NOMO-1 treated with dmso at 0.1 percent for 144 hours (cell line): ENCODE measurements around the gene APOA4.
"Not testable (repeated sequence)": the region's sequence is repeated elsewhere in the genome, so short reads cannot be mapped to it uniquely, and the experiment has no call there.

ENCODE experiments used
- DNase-seq: peaks from one replicate; lab custom pipeline; 2025; ENCODE audit not compliant: unreplicated experiment; lab: John Stamatoyannopoulos, UW

Gene APOA4

GRCh38 chr11:116849486-116849885 lies 26.4 kb upstream of the APOA4 start:
- DNase-seq = no peak

GRCh38 chr11:116849060-116849459 lies 26.0 kb upstream of the APOA4 start:
- DNase-seq = no peak

- DNase-seq = no peak
Observed at GRCh38 chr11:116847612-116848011, 24.5 kb upstream of the APOA4 start.

GRCh38 chr11:116844722-116845121 lies 21.6 kb upstream of the APOA4 start:
- no peak for DNase-seq

- no peak for DNase-seq
Observed at GRCh38 chr11:116843661-116844060, 20.6 kb upstream of the APOA4 start.

GRCh38 chr11:116842909-116843308 lies 19.8 kb upstream of the APOA4 start:
- no peak for DNase-seq

- no peak for DNase-seq
Observed at GRCh38 chr11:116842117-116842516, 19.0 kb upstream of the APOA4 start.

- no peak for DNase-seq
Observed at GRCh38 chr11:116840746-116841296, 17.7 kb upstream of the APOA4 start.

GRCh38 chr11:116840224-116840745 lies 17.2 kb upstream of the APOA4 start:
- DNase-seq = no peak

- no peak for DNase-seq
Observed at GRCh38 chr11:116838321-116839084, 15.4 kb upstream of the APOA4 start.

- no peak for DNase-seq
Observed at GRCh38 chr11:116837231-116838091, 14.4 kb upstream of the APOA4 start, which contains the start of gene APOA1. Gene APOA1 (minus strand): TSS chr11:116837622. CDS start chr11:116837387, 235 bp downstream.

GRCh38 chr11:116836632-116836991 lies 13.5 kb upstream of the APOA4 start:
- no peak for DNase-seq

GRCh38 chr11:116835791-116836631 lies 12.9 kb upstream of the APOA4 start:
- DNase-seq = peak; percentile 57

GRCh38 chr11:116835042-116835772 lies 12.1 kb upstream of the APOA4 start:
- DNase-seq = no peak

GRCh38 chr11:116834535-116835041 lies 11.5 kb upstream of the APOA4 start:
- not testable (repeated sequence) for DNase-seq

- DNase-seq = no peak
Observed at GRCh38 chr11:116833816-116834534, 10.9 kb upstream of the APOA4 start.

GRCh38 chr11:116833491-116833815 lies 10.3 kb upstream of the APOA4 start:
- no peak for DNase-seq

GRCh38 chr11:116832350-116833290 lies 9.5 kb upstream of the APOA4 start:
- DNase-seq = no peak
